Measurements from ENCODE around the gene ADAM12.

DNA sequence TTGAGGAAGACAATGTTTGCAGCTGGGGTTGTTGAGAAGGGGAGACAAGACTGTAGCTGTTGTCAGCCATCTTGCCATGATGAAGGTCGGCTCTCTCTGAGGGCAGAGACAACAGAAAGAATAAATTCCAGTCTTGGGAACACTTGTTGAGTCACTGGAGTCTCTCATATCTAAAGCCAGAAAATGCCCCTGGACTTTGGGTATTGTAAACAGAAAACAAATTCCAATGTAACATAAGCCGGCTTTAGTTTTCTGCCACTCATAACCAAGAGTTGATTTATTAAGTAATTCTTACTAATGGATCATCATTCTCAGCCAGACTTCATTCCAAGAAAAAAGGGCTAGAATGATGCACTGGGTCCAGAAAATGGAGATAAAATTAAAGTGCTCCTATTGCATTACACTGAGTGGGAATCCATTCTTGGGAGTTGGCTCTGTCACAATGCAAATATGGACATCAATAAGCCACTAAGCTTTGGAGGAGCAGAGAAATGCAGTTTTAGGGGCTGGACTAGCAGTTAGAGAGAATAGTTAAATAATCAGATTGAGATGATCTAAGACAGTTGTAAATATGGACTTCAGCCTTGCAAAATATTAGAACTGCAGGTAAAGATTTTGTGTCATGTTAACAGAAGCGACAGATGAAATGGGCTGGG is 78.9 kb downstream of the ADAM12 start:
- TF ChIP-seq POLR2A (IDR thresholded peaks at IDR 0.05) = no peak
- TF ChIP-seq, protein P1, sequence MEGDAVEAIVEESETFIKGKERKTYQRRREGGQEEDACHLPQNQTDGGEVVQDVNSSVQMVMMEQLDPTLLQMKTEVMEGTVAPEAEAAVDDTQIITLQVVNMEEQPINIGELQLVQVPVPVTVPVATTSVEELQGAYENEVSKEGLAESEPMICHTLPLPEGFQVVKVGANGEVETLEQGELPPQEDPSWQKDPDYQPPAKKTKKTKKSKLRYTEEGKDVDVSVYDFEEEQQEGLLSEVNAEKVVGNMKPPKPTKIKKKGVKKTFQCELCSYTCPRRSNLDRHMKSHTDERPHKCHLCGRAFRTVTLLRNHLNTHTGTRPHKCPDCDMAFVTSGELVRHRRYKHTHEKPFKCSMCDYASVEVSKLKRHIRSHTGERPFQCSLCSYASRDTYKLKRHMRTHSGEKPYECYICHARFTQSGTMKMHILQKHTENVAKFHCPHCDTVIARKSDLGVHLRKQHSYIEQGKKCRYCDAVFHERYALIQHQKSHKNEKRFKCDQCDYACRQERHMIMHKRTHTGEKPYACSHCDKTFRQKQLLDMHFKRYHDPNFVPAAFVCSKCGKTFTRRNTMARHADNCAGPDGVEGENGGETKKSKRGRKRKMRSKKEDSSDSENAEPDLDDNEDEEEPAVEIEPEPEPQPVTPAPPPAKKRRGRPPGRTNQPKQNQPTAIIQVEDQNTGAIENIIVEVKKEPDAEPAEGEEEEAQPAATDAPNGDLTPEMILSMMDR (IDR thresholded peaks at IDR 0.05) = no peak
